Measurements from ENCODE around the gene CD248.
A peak's percentile ranks its signal among the peaks of the same experiment; 100 is the strongest.

CD248 gene

DNA sequence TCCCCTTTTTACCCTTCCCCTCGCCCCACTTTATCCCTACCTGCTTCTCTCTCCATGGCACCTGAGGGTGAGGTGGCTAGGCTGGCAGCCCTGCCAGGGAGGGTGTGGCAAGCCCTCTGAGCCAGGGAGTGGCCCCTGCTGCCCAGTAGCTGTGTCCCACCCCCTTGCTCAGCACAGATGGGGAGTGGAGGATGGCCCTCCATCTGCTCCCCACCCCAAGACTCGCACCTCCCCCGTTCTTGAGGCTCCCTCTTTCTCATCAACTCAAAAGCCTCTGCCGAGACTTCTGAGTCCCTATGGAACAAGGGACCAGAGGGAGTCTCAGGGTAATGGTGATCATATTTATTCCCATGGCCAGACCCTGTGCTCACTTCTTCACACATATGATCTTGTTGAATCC, 23.5 kb downstream of the CD248 start:
- no peak for DNase-seq (ENCODE audit: low read depth)
- TF ChIP-seq, protein P1, sequence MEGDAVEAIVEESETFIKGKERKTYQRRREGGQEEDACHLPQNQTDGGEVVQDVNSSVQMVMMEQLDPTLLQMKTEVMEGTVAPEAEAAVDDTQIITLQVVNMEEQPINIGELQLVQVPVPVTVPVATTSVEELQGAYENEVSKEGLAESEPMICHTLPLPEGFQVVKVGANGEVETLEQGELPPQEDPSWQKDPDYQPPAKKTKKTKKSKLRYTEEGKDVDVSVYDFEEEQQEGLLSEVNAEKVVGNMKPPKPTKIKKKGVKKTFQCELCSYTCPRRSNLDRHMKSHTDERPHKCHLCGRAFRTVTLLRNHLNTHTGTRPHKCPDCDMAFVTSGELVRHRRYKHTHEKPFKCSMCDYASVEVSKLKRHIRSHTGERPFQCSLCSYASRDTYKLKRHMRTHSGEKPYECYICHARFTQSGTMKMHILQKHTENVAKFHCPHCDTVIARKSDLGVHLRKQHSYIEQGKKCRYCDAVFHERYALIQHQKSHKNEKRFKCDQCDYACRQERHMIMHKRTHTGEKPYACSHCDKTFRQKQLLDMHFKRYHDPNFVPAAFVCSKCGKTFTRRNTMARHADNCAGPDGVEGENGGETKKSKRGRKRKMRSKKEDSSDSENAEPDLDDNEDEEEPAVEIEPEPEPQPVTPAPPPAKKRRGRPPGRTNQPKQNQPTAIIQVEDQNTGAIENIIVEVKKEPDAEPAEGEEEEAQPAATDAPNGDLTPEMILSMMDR (IDR thresholded peaks at IDR 0.05; ENCODE audit: low read depth, low read length, missing control alignments): no peak
- H3K4me3 ChIP-seq (ENCODE audit: low read depth, low read length): no peak overlapping the region

DNA sequence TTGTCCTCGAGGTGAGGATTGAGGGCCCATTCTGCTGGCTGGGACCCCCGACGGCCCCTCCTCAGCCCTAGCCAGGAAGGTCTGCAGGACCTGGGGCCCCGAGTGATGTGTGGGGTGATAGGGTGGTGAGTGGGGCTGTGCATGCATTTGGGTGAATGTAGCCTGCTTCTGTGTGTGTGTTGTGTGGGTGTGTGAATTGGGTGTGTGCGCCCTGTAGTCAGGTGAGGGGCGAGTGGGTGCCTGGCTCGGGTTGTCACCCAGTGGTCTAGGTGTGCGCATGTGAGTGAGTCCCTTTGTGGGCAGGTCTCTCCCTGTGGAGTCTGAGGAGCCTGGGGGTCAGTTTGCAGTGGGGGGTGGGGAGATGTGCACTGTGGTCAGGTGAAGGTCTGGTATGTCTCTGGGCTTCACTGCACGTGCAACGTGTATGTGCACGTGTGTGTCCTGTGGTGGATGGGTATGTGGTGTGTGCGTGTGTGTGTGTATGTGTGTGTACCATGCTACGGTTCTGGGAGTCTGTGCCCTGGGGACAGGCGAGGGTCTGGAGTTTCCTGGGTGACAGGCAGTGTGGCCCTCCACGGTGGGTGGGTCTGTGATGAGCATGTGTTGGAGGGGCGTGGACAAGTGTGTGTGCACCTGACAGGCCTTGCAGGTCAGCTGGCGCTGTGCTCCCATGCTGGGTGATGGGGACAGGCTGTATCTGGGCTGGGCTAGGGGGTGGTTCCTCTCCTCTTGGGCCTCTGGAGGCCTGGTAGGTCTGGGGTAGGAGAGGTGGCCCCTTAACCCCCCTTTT, 24.1 kb downstream of the CD248 start:
- no peak for DNase-seq (ENCODE audit: low read depth)
- no peak overlapping the region for H3K4me3 ChIP-seq (ENCODE audit: low read depth, low read length)
- TF ChIP-seq, protein P1 (IDR thresholded peaks at IDR 0.05; ENCODE audit: low read depth, low read length, missing control alignments): no peak

DNA sequence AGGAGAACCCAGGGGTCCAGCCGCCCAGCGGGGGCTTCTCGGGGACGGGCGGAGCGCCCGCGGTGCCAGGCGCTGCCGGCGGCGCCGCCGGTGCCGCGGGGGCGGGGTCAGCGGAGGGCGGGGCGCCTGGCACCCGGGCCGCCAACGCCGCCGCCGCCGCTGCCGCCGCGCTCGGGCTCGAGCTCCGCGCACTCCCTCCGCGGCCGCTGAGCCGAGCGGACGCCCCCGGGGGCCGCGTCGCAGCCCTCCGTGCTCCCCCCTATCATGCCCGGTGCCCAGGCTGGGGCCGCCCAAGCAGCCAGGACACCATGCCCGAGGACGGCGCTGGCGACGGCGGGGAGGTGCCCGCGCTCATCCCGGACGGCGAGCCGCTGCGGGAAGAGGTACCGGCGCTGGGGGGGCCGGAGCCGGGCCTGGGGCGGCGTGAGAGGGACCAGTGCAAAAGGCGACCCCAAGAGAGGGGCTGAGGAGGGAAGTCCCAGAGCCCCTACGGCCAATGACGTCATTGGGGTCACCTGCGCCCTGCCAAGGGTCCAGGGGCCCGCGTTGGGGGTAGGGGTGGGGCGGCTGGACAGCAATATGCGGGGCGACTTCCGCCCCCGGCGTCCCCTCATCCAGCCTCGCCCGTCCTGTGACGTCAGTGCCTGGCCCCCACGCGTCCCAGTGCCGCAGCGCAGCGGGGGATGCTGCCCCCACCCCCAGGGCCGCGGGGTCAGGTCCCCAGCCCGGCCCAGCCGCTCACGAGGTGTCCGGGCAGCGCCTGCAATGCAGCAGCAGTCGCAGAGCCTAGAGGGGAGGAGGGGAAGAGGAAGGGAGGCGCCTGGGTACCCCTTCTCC, 24.9 kb downstream of the CD248 start, which contains the start of gene TMEM151A:
Gene TMEM151A (plus strand): TSS at position 189 of the 837 bp plus-strand sequence. CDS start 120 bp downstream, at position 309.
- H3K4me3 ChIP-seq (ENCODE audit: low read depth, low read length): no peak within 1 kb of the TSS
- TF ChIP-seq, protein P1 (IDR thresholded peaks at IDR 0.05; ENCODE audit: low read depth, low read length, missing control alignments): no peak
- no peak for DNase-seq (ENCODE audit: low read depth)

DNA sequence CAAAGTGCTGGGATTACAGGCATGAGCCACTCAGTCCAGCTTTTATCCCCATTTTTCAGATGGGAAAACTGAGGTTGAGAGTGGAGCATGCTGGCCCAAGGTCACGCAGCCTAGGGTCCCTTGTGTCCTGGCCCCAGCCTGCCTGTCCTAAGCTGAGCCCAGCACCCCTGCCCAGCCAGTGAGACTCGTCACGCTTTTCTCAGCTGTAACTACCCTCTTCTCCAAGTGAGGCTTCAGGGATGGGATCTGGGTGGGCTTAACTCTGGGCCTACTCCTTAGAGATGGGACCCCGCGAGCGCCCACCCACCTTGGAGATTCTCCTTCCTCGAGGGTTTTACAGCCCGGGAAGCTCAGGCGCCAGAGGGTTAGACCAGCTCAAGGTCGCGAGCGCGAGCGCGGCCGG, 25.5 kb downstream of the CD248 start:
- no peak for DNase-seq (ENCODE audit: low read depth)
- TF ChIP-seq, protein P1 (IDR thresholded peaks at IDR 0.05; ENCODE audit: low read depth, low read length, missing control alignments): no peak
- H3K4me3 ChIP-seq (ENCODE audit: low read depth, low read length): no peak overlapping the region

DNA sequence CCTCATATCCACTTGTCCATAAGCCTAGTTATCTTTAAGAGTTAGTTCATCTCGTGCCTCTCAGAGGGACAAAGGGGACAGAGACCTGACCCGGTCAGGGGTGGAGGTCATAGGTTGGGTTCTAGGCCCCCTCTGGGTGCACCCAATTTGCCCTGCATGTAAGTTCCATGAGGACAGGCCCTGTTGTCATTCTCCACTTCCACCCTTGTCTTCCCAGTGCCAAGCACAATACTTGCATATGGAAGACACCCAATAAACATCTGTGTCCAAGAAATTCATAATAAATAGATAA, 26.6 kb downstream of the CD248 start:
- no peak for DNase-seq (ENCODE audit: low read depth)
- TF ChIP-seq, protein P1 (IDR thresholded peaks at IDR 0.05; ENCODE audit: low read depth, low read length, missing control alignments): no peak
- H3K4me3 ChIP-seq (ENCODE audit: low read depth, low read length): no peak overlapping the region; the same call in 1 of the 2 replicates

DNA sequence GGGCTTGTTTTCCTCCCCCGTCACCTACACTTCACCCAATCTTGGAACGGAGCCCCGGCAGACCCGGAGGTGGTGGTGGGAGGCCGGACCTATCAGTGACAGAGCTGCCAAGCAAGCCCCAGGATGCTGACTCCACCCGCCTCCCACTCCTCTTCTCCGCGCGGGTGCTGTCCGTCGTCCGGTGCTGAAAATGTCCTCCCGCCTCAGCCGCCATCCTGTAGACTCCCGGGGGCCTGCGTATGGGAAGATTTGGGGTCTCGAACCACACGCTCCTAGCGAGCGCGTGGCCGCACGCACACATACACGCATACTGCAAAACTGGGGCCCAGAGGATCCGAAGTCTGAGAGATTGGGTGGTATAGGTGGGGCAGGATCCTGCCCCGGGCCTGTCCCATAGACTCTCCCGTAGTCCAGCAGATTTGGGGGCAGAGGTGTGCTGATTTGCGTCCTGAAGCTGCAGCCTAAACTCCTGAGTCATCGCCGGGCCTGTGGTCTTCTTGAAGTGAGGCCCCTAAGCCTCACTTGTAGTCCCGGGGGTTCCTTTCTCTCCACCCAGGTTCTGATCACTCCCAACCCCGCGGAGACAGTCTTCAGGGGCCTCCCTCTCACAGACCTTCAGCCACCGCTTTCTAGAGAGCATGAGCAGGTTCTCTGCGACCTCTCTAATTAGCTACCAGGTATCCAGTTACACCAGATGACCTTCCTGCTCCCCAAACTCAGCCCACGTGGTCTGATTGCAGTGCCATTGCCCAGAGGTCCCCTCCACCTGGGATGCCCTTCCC, 27.1 kb downstream of the CD248 start:
- DNase-seq (ENCODE audit: low read depth): peak; percentile 48
- TF ChIP-seq, protein P1 (IDR thresholded peaks at IDR 0.05; ENCODE audit: low read depth, low read length, missing control alignments): no peak
- peak overlapping the region; percentile 75 for H3K4me3 ChIP-seq (ENCODE audit: low read depth, low read length)
